HUES6 (cell line): Measurements from ENCODE around the gene CASP4.

ENCODE experiments used
- H3K27ac ChIP-seq: 2 replicates; pipeline ENCODE4 v1.7.0; 2013; ENCODE audit warnings: low read depth, mild to moderate bottlenecking, low read length, inconsistent platforms
- H3K27me3 ChIP-seq: 2 replicates; pipeline ENCODE4 v1.6.1; 2013; ENCODE audit warnings: low read length; ENCODE audit not compliant: control insufficient read depth, insufficient read depth
- H3K36me3 ChIP-seq: 2 replicates; pipeline ENCODE4 v1.6.1; 2013; ENCODE audit warnings: low read length; ENCODE audit not compliant: control insufficient read depth, insufficient read depth
- H3K4me1 ChIP-seq: 2 replicates; pipeline ENCODE4 v1.6.1; 2013; ENCODE audit warnings: low read length; ENCODE audit not compliant: control insufficient read depth, insufficient read depth
- H3K4me3 ChIP-seq: 2 replicates; pipeline ENCODE4 v1.5.1; 2013; ENCODE audit warnings: low read depth, low read length
- H3K9ac ChIP-seq: one replicate; pipeline ENCODE4 v1.6.1; 2013; ENCODE audit warnings: mild to moderate bottlenecking, low read length
- H3K9me3 ChIP-seq: 2 replicates; pipeline ENCODE4 v1.6.1; 2013; ENCODE audit warnings: low read depth, low read length; ENCODE audit not compliant: control insufficient read depth, insufficient read depth

Gene CASP4

DNA sequence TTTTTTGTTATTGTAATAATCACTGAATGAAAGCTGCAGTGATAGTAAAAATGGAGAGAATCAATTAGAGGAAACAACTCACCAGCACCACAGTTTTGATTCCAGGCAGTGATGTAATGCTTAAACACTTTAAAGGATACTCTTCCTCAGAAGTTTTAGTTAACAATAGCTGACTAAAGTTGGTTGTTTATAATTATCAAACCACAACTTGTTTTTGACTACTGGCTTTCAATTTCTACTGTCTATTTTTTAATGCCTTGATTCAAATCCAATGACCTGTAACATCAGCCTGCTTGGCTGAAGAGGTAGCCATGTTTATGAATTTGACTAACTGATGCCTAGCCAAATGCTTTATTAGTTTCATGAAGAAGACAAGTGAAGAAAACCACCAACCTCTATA lies 51.9 kb downstream of the CASP4 start:
- Histone ChIP-seq H3K27ac (no peak overlapping the region), H3K9ac (no peak overlapping the region), H3K4me1 (no peaks in the 10 kb centered on the region), H3K36me3 (no peaks in the 10 kb centered on the region), H3K27me3 (no peaks in the 10 kb centered on the region), H3K9me3 (no peaks in the 10 kb centered on the region), H3K4me3 (no peak overlapping the region)

DNA sequence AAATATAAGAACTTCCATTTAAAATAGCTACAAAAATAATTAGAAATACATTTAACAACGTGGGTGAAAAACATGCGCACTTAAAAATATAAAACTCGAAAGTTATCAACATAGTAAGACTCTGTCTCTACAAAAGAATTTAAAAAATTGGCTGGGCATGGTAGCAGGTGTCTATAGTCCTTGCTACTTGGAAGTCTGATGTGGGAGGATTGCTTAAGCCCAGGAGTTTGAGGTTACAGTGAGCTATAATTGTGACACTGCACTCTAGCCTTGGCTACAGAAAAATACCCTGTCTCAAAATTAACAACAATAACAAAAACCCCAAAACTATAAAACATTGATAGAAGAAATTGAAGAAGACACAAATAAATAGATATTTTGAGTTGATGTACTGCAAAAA lies 56.3 kb downstream of the CASP4 start:
- Histone ChIP-seq H3K4me1 (no peaks in the 10 kb centered on the region), H3K4me3 (no peak overlapping the region), H3K36me3 (no peaks in the 10 kb centered on the region), H3K27ac (no peak overlapping the region), H3K9ac (no peak overlapping the region), H3K9me3 (no peaks in the 10 kb centered on the region), H3K27me3 (no peaks in the 10 kb centered on the region)

DNA sequence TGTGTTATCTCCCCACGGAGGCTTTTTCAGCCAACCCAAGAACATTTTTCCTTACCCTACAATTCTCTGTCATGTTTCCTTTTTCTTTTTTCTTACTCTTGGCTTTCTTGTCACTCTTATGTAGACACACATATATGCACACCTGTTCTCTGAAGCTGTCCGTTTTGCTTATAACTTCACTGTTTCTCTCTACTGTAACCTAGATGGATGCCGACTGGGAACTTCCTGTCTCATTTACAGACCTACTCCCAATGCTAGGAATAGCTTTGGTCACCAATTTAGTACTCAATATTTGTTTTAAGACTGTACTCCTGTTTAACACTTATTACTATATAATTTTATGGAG lies 60.2 kb downstream of the CASP4 start:
- Histone ChIP-seq H3K27me3 (no peaks in the 10 kb centered on the region), H3K36me3 (no peaks in the 10 kb centered on the region), H3K4me3 (no peak overlapping the region), H3K27ac (no peak overlapping the region), H3K4me1 (no peaks in the 10 kb centered on the region), H3K9me3 (no peaks in the 10 kb centered on the region), H3K9ac (no peak overlapping the region)

DNA sequence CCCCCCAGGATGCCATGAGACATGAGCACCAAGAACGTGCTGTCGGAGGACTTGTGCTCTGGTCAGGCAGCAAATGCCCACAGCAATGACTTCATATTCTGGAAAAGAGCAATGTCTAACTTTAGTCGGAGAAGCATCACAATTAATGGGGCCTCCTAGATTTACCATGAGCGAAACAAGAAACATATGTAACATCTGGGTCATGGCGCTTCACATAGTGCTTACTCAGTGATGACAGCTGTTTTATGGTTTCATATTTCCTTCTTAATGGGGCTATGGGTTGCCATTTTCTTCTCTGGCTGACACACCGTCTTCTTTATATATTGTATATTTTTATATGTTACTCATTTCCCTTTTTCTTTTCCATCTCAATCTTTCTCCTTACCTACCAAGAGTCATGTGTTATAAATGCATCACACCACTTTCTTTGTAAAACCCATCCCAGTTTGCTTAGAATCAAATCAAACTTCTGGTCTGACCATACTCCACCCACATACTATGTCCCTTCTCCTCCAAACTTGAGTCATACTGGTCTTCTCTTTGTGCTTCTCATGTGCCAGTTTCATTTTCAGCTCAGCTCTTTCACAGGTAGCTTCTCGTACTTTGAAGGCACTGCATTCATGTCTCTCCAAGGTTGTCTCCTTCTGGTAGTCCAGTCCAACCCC lies 60.7 kb downstream of the CASP4 start:
- Histone ChIP-seq H3K4me1 (no peaks in the 10 kb centered on the region), H3K27ac (no peak overlapping the region), H3K36me3 (no peaks in the 10 kb centered on the region), H3K27me3 (no peaks in the 10 kb centered on the region), H3K9me3 (no peaks in the 10 kb centered on the region), H3K4me3 (no peak overlapping the region), H3K9ac (no peak overlapping the region)

DNA sequence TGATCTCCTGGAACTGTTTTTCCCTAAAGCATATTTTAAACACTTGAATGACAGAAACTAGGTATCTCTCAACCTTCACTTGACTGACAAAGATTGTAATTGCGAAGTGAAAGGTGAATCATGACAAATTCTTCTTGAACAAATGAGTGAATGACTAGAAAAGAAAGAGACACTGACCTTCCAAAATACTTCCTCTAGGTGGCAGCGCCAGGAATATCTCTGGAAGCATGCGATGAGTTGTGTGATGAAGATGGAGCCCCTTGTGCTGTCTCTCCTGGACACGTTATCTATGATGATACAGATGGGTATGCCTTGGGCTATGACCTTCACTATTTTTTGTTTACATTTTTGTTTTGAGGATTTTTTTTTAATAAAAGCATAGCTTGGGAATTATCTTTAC lies 63.1 kb downstream of the CASP4 start:
- H3K4me3 ChIP-seq, result no peak overlapping the region
- H3K4me1 ChIP-seq, result no peaks in the 10 kb centered on the region
- no peak overlapping the region for H3K27ac ChIP-seq
- no peak overlapping the region for H3K9ac ChIP-seq
- H3K36me3 ChIP-seq, result no peaks in the 10 kb centered on the region
- H3K27me3 ChIP-seq, result no peaks in the 10 kb centered on the region
- H3K9me3 ChIP-seq, result no peaks in the 10 kb centered on the region

DNA sequence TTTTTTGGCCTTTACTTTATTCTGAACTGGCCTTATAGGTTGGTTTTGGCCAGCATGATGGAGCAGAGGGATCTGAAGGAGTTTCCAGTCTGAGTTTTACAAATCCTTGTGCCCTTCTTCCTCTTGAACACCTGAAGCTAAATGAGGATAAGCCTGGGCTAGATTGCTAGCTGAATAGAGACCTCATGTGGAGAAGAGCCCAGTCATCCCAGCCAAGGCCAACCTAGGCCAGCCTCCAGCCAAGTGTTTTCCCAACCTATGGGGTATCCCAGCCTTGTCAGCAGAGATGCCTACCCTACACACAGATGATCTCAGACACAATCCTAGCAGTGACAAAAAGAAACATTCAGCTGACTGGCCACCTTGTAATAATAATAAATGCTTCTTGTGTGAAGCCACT lies 69.1 kb downstream of the CASP4 start:
- H3K4me3 ChIP-seq, result no peak overlapping the region
- no peak overlapping the region for H3K27ac ChIP-seq
- no peaks in the 10 kb centered on the region for H3K27me3 ChIP-seq
- no peaks in the 10 kb centered on the region for H3K36me3 ChIP-seq
- no peak overlapping the region for H3K9ac ChIP-seq
- H3K9me3 ChIP-seq, result no peaks in the 10 kb centered on the region
- peaks cover 8% of the 10 kb centered on the region; the same call in 1 of the 2 replicates for H3K4me1 ChIP-seq

DNA sequence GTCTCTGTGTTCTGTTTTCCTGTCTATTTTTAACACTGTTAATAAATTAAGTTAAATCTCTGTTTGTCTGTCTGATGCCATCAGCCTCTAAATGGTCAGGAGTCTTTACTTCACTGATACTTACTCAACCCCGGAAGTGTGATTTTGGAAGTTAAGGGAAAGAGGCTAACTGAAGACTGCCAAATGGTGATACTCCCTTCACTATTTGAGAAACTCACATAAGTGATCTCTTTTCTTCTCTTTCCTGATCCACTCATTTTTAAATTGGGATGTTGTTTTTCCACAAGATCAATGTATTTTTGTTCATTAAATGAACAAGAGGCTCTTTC lies 69.7 kb downstream of the CASP4 start:
- H3K27me3 ChIP-seq, result no peaks in the 10 kb centered on the region
- no peak overlapping the region for H3K27ac ChIP-seq
- no peak overlapping the region for H3K9ac ChIP-seq
- no peak overlapping the region for H3K4me3 ChIP-seq
- H3K9me3 ChIP-seq, result no peaks in the 10 kb centered on the region
- peaks cover 14% of the 10 kb centered on the region; the same call in 1 of the 2 replicates for H3K4me1 ChIP-seq
- no peaks in the 10 kb centered on the region for H3K36me3 ChIP-seq

DNA sequence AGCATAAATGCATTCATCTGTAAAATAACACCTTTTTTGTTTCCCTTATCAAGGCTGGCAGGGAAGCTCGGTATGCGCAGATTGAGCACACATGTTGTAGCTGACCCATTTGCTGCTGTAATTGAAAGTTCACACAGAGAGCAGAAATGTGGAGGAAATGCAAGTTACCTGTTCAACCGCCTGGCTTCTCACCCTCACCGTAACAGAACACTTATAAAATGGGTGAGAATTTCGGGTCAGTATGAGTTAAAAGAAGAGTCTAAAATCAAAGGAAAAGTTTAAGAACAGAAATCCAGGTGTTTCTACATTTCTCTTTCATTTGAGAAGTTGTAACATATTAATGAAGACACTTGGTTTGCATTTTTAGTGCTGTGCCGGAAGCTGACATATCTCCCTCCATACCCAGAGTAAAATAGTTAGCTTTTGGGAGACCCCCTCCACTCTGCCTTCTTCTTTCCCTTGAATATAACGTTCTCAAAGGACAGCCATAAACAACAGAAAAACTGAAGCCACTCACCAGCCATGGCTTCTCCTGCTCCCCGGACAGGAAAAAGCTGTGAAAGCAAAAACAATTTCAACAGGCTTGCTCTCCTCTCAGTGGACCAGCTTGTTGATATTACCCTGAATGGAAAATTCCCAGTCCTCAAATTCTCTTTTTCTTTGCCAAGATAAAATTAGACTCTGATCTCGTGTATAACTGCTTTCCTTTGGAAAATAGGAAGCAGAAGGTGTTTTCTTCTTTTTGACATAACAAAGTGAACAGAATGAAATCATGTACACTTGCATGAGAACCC lies 70.3 kb downstream of the CASP4 start, which contains the start of gene CASP12:
Gene CASP12 (minus strand): TSS at position 570 of the 794 bp plus-strand sequence.
- H3K9ac ChIP-seq, result no peak within 1 kb of the TSS
- no peaks in the 10 kb centered on the region for H3K9me3 ChIP-seq
- H3K4me1 ChIP-seq, result peaks cover 16% of the 10 kb centered on the region; the same call in 1 of the 2 replicates
- no peaks in the 10 kb centered on the region for H3K27me3 ChIP-seq
- no peak within 1 kb of the TSS for H3K4me3 ChIP-seq
- no peak within 1 kb of the TSS for H3K27ac ChIP-seq
- no peaks in the 10 kb centered on the region for H3K36me3 ChIP-seq

DNA sequence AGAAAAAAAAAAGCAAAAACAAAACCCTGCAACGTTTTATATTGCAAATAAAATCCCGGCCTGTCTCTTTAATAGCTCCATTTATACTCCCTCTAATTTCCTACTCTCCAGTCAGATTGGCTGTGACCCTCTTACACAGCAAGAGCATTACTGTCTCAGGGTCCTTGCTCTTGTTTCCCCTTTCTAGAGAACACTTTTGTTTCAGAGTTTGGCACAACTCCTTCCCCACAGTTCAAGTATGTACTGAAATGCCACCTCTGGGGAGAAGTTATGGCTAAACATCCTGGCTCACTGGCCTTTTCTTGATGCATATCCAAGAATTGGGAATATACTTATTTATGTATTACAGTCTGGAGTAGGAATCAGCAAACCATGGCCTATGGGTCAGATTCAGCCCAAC lies 72.7 kb downstream of the CASP4 start:
- Histone ChIP-seq H3K9ac (no peak overlapping the region), H3K27ac (no peak overlapping the region), H3K36me3 (no peaks in the 10 kb centered on the region), H3K4me1 (peaks cover 23% of the 10 kb centered on the region), H3K9me3 (no peaks in the 10 kb centered on the region), H3K4me3 (no peak overlapping the region), H3K27me3 (no peaks in the 10 kb centered on the region)

DNA sequence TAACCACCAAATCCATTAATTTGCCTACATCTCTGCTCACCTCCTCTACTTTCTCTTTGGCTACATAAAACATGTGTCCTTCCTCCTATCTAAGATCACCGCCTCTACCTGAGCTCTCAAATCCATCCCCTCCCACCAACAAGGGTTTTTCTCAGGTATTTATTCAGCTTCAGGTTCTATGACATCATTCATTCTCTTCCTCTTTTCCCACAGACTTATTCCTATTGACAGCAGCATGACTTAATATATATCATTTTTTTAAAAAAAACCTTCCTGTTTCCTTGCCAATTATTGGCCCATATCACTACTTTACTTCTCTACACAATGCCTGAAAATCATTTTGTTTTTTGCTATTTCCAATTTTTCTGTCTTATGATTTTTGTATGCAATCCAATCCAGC lies 74.5 kb downstream of the CASP4 start:
- peaks cover 23% of the 10 kb centered on the region for H3K4me1 ChIP-seq
- no peak overlapping the region for H3K9ac ChIP-seq
- H3K27me3 ChIP-seq, result no peaks in the 10 kb centered on the region
- H3K27ac ChIP-seq, result no peak overlapping the region
- no peak overlapping the region for H3K4me3 ChIP-seq
- H3K9me3 ChIP-seq, result no peaks in the 10 kb centered on the region
- H3K36me3 ChIP-seq, result no peaks in the 10 kb centered on the region
